Measurements from ENCODE around the gene HIVEP3.

Gene HIVEP3

DNA sequence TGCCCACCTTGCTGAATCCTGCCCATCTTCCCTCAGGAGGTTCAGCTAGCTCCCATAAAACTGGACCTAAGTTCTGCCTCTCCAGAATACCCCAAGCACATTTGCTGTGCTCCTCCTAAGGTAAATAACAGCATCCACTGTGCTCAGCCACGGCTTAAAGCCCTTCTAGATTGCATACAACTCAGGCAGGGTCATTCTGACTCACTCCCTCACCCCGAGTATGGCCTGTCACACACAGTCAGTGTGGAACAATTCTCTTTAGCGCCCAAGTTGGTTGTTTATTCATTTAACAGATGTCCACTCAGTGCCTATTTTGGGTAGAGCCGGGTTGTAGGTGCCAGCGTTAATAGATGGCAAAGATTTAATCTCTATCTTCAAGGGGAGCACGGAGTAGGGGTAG lies 286.8 kb downstream of the HIVEP3 start:
- H3K4me1 ChIP-seq (ENCODE audit: control insufficient read depth in 2 of 2, insufficient read depth in 1 of 2, low read depth in 1 of 2, low read length in 2 of 2): peaks cover 0 to 2% of the 10 kb centered on the region in 2 donors
- no peak overlapping the region for H2AFZ ChIP-seq (ENCODE audit: low read length)
- no CpG with 5 or more reads among the region's 6 CpGs for WGBS, 2 donors (ENCODE audit: extremely low coverage in 2 of 2, insufficient read length in 2 of 2, insufficient replicate concordance in 1 of 2)
- H3K14ac ChIP-seq (ENCODE audit: low read length): no peak overlapping the region
- H3K23ac ChIP-seq (ENCODE audit: low read depth, low read length, poor library complexity): no peak overlapping the region
- no peak overlapping the region for H3K27ac ChIP-seq (replicated peaks; ENCODE audit: low read length)
- no peak overlapping the region for H3K4ac ChIP-seq (ENCODE audit: low read length)
- H3K9ac ChIP-seq (ENCODE audit: low read depth, low read length, poor library complexity): no peak overlapping the region
- H4K8ac ChIP-seq (ENCODE audit: low read depth, low read length): no peak overlapping the region
- H3K79me1 ChIP-seq (ENCODE audit: low read depth, low read length): no peaks in the 10 kb centered on the region
- no peak overlapping the region for H2AK5ac ChIP-seq (ENCODE audit: low read depth, low read length)
- H2BK12ac ChIP-seq (ENCODE audit: low read length): no peak overlapping the region
- H2BK5ac ChIP-seq (ENCODE audit: low read length): no peak overlapping the region
- H3K4me2 ChIP-seq (ENCODE audit: insufficient read depth, low read length, poor library complexity, severe bottlenecking): no peak overlapping the region
- H3K27me3 ChIP-seq (ENCODE audit: control insufficient read depth in 3 of 3, insufficient read depth in 3 of 3, low read depth in 1 of 3, low read length in 3 of 3): no peaks in the 10 kb centered on the region
- no peak overlapping the region for H2BK15ac ChIP-seq (ENCODE audit: low read length)
- no peaks in the 10 kb centered on the region for H3K36me3 ChIP-seq (replicated peaks in 1 of 2; ENCODE audit: control insufficient read depth in 2 of 2, insufficient read depth in 2 of 2, low read length in 2 of 2)
- DNase-seq (ENCODE audit: low spot score): no peak
- H3K4me3 ChIP-seq (ENCODE audit: low read length in 2 of 2): no peak overlapping the region
- no peak overlapping the region for H4K91ac ChIP-seq (ENCODE audit: low read depth, low read length, poor library complexity)
- H3K18ac ChIP-seq (ENCODE audit: low read length): no peak overlapping the region
- no peak overlapping the region for H2BK120ac ChIP-seq (ENCODE audit: low read depth, low read length)
- H3K9me3 ChIP-seq (replicated peaks in 1 of 2; ENCODE audit: control insufficient read depth in 2 of 2, insufficient read depth in 1 of 2, low read depth in 1 of 2, low read length in 2 of 2): no peaks in the 10 kb centered on the region

DNA sequence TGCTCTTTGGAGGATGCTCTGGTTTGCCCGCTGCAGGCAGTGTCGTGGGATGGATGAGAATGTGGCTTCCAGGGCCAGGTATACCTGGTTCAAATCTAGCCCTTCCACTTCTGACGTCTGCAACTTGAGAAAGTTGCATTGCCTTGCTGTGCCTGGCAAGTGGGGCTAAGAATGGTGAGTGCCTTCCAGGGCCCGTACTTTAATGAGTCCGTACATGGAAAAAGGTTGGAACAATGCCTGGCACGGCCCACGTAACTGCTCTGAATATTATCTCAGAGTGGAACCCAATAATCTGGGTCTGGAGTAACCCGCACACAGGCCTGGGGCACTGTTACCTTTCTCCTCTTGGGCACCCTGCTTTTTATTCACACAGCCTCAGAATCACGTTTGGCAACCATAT lies 287.6 kb downstream of the HIVEP3 start:
- H3K4ac ChIP-seq (ENCODE audit: low read length): no peak overlapping the region
- H2AK5ac ChIP-seq (ENCODE audit: low read depth, low read length): no peak overlapping the region

DNA sequence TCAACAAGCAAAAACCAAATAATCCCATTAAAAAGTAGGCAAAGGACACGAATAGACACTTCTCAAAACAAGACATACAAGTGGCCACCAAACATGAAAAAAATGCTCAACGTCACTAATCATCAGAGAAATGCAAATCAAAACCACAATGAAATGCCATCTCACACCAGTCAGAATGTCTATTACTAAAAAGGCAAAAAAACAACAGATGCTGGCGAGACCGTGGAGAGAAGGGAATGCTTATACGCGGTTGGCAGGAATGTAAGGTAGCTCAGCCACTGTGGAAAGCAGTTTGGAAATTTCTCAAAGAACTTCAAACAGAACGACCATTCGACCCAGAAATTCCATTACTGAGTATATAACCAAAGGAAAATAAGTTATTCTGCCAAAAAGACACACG lies 289.2 kb downstream of the HIVEP3 start:
- H3K14ac ChIP-seq (ENCODE audit: low read length): no peak overlapping the region
- no peak overlapping the region for H2BK120ac ChIP-seq (ENCODE audit: low read depth, low read length)
- H3K4me1 ChIP-seq (ENCODE audit: control insufficient read depth in 2 of 2, insufficient read depth in 1 of 2, low read depth in 1 of 2, low read length in 2 of 2): peaks cover 2 to 6% of the 10 kb centered on the region in 2 donors
- no peaks in the 10 kb centered on the region for H3K36me3 ChIP-seq (replicated peaks in 1 of 2; ENCODE audit: control insufficient read depth in 2 of 2, insufficient read depth in 2 of 2, low read length in 2 of 2)
- no peak overlapping the region for H2AFZ ChIP-seq (ENCODE audit: low read length)
- no peak overlapping the region for H2BK5ac ChIP-seq (ENCODE audit: low read length)
- no peak overlapping the region for H2BK15ac ChIP-seq (ENCODE audit: low read length)
- H4K8ac ChIP-seq (ENCODE audit: low read depth, low read length): no peak overlapping the region
- no peak overlapping the region for H3K4me3 ChIP-seq (ENCODE audit: low read length in 2 of 2)
- H3K27ac ChIP-seq (replicated peaks; ENCODE audit: low read length): no peak overlapping the region
- no peak for DNase-seq (ENCODE audit: low spot score)
- no peak overlapping the region for H3K23ac ChIP-seq (ENCODE audit: low read depth, low read length, poor library complexity)
- no peak overlapping the region for H3K4me2 ChIP-seq (ENCODE audit: insufficient read depth, low read length, poor library complexity, severe bottlenecking)
- no peaks in the 10 kb centered on the region for H3K9me3 ChIP-seq (replicated peaks in 1 of 2; ENCODE audit: control insufficient read depth in 2 of 2, insufficient read depth in 1 of 2, low read depth in 1 of 2, low read length in 2 of 2)
- WGBS, 2 donors (ENCODE audit: extremely low coverage in 2 of 2, insufficient read length in 2 of 2, insufficient replicate concordance in 1 of 2): no CpG with 5 or more reads among the region's 9 CpGs
- H3K4ac ChIP-seq (ENCODE audit: low read length): no peak overlapping the region
- no peak overlapping the region for H2AK5ac ChIP-seq (ENCODE audit: low read depth, low read length)
- H3K9ac ChIP-seq (ENCODE audit: low read depth, low read length, poor library complexity): no peak overlapping the region
- H3K79me1 ChIP-seq (ENCODE audit: low read depth, low read length): no peaks in the 10 kb centered on the region
- no peaks in the 10 kb centered on the region for H3K27me3 ChIP-seq (ENCODE audit: control insufficient read depth in 3 of 3, insufficient read depth in 3 of 3, low read depth in 1 of 3, low read length in 3 of 3)
- no peak overlapping the region for H2BK12ac ChIP-seq (ENCODE audit: low read length)
- H4K91ac ChIP-seq (ENCODE audit: low read depth, low read length, poor library complexity): no peak overlapping the region
- no peak overlapping the region for H3K18ac ChIP-seq (ENCODE audit: low read length)

More for the DNA sequence above, 287.6 kb downstream of the HIVEP3 start:
- peak overlapping the region; percentile 25 for H3K23ac ChIP-seq (ENCODE audit: low read depth, low read length, poor library complexity)
- peaks cover 2 to 6% of the 10 kb centered on the region in 2 donors for H3K4me1 ChIP-seq (ENCODE audit: control insufficient read depth in 2 of 2, insufficient read depth in 1 of 2, low read depth in 1 of 2, low read length in 2 of 2)
- H3K4me3 ChIP-seq (ENCODE audit: low read length in 2 of 2): no peak overlapping the region
- H2BK15ac ChIP-seq (ENCODE audit: low read length): no peak overlapping the region
- no peak overlapping the region for H3K14ac ChIP-seq (ENCODE audit: low read length)
- no peak overlapping the region for H3K4me2 ChIP-seq (ENCODE audit: insufficient read depth, low read length, poor library complexity, severe bottlenecking)
- H3K27me3 ChIP-seq (ENCODE audit: control insufficient read depth in 3 of 3, insufficient read depth in 3 of 3, low read depth in 1 of 3, low read length in 3 of 3): no peaks in the 10 kb centered on the region
- H3K79me1 ChIP-seq (ENCODE audit: low read depth, low read length): no peaks in the 10 kb centered on the region
- no peak overlapping the region for H2BK120ac ChIP-seq (ENCODE audit: low read depth, low read length)
- H3K9ac ChIP-seq (ENCODE audit: low read depth, low read length, poor library complexity): no peak overlapping the region
- H3K36me3 ChIP-seq (replicated peaks in 1 of 2; ENCODE audit: control insufficient read depth in 2 of 2, insufficient read depth in 2 of 2, low read length in 2 of 2): no peaks in the 10 kb centered on the region
- no peak overlapping the region for H3K27ac ChIP-seq (replicated peaks; ENCODE audit: low read length)
- no CpG with 5 or more reads among the region's 9 CpGs for WGBS, 2 donors (ENCODE audit: extremely low coverage in 2 of 2, insufficient read length in 2 of 2, insufficient replicate concordance in 1 of 2)
- no peak overlapping the region for H2AFZ ChIP-seq (ENCODE audit: low read length)
- no peak overlapping the region for H2BK12ac ChIP-seq (ENCODE audit: low read length)
- no peak overlapping the region for H2BK5ac ChIP-seq (ENCODE audit: low read length)
- H4K91ac ChIP-seq (ENCODE audit: low read depth, low read length, poor library complexity): no peak overlapping the region
- H3K9me3 ChIP-seq (replicated peaks in 1 of 2; ENCODE audit: control insufficient read depth in 2 of 2, insufficient read depth in 1 of 2, low read depth in 1 of 2, low read length in 2 of 2): no peaks in the 10 kb centered on the region
- no peak overlapping the region for H4K8ac ChIP-seq (ENCODE audit: low read depth, low read length)
- no peak overlapping the region for H3K18ac ChIP-seq (ENCODE audit: low read length)
- no peak for DNase-seq (ENCODE audit: low spot score)

DNA sequence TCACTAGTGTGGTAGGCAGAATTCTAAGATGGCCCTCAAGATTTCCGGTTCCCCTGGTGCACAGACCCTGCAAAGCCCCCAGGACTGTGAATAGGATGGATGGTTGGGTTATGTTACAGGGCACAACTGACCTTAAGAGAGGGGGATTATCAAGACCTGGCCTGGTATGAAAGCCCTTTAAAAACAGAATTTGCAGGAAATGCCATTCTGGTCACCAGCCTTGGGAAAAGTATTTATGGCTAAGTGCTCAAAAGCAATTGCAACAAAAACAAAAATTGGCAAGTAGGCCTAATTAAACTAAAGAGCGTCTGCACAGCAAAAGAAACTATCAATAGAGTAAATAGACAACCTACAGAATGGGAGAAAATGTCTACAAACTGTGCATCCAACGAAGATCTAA lies 289.6 kb downstream of the HIVEP3 start:
- Histone ChIP-seq H3K79me1 (ENCODE audit: low read depth, low read length) (no peaks in the 10 kb centered on the region), H4K8ac (ENCODE audit: low read depth, low read length) (no peak overlapping the region), H3K14ac (ENCODE audit: low read length) (no peak overlapping the region), H2BK5ac (ENCODE audit: low read length) (no peak overlapping the region), H2AFZ (ENCODE audit: low read length) (no peak overlapping the region), H2AK5ac (ENCODE audit: low read depth, low read length) (no peak overlapping the region), H3K4ac (ENCODE audit: low read length) (no peak overlapping the region), H2BK120ac (ENCODE audit: low read depth, low read length) (no peak overlapping the region), H3K4me3 (ENCODE audit: low read length in 2 of 2) (no peak overlapping the region), H3K36me3 (replicated peaks in 1 of 2; ENCODE audit: control insufficient read depth in 2 of 2, insufficient read depth in 2 of 2, low read length in 2 of 2) (no peaks in the 10 kb centered on the region), H3K18ac (ENCODE audit: low read length) (no peak overlapping the region), H2BK12ac (ENCODE audit: low read length) (no peak overlapping the region), H3K4me1 (ENCODE audit: control insufficient read depth in 2 of 2, insufficient read depth in 1 of 2, low read depth in 1 of 2, low read length in 2 of 2) (peaks cover 1 to 6% of the 10 kb centered on the region in 2 donors), H2BK15ac (ENCODE audit: low read length) (no peak overlapping the region), H3K4me2 (ENCODE audit: insufficient read depth, low read length, poor library complexity, severe bottlenecking) (no peak overlapping the region), H3K27ac (replicated peaks; ENCODE audit: low read length) (no peak overlapping the region), H3K9ac (ENCODE audit: low read depth, low read length, poor library complexity) (no peak overlapping the region), H4K91ac (ENCODE audit: low read depth, low read length, poor library complexity) (no peak overlapping the region), H3K9me3 (replicated peaks in 1 of 2; ENCODE audit: control insufficient read depth in 2 of 2, insufficient read depth in 1 of 2, low read depth in 1 of 2, low read length in 2 of 2) (no peaks in the 10 kb centered on the region), H3K23ac (ENCODE audit: low read depth, low read length, poor library complexity) (no peak overlapping the region), H3K27me3 (ENCODE audit: control insufficient read depth in 3 of 3, insufficient read depth in 3 of 3, low read depth in 1 of 3, low read length in 3 of 3) (no peaks in the 10 kb centered on the region)
- no CpG with 5 or more reads among the region's 3 CpGs for WGBS, 2 donors (ENCODE audit: extremely low coverage in 2 of 2, insufficient read length in 2 of 2, insufficient replicate concordance in 1 of 2)
- DNase-seq (ENCODE audit: low spot score): no peak
